ENCODE data around the gene LANCL3.

- TF ChIP-seq CTCF (conservative IDR thresholded peaks at IDR 0.05 in 1 of 2, IDR thresholded peaks at IDR 0.05 in 1 of 2; ENCODE audit: extremely low read depth in 1 of 2, insufficient read depth in 1 of 2, low read depth in 1 of 2, low read length in 2 of 2) = no peak
- TF ChIP-seq EZH2 (IDR thresholded peaks at IDR 0.05; ENCODE audit: borderline replicate concordance, low read length) = no peak
Observed at GRCh38 chrX:37667141-37667540, 95.7 kb downstream of the LANCL3 start.

Measured in mammary epithelial cell (primary cell).